Neural progenitor cell (in vitro differentiated cells): ENCODE data around the gene IFNK. TPM values are rescaled to one million over a fixed set of nuclear protein-coding genes. Genes with fewer than 3 reads are reported as not detected.
A peak's percentile ranks its signal among the peaks of the same experiment; 100 is the strongest.

ENCODE experiments used
- DNase-seq: peaks from one replicate; pipeline ENCODE4 v3.0.0-alpha.2; 2016; ENCODE audit warnings: low spot score
- H2AFZ ChIP-seq: fragments of 200-600 bp; sonication (generic); replicated peaks from 2 replicates; pipeline ENCODE4 v1.6.1; 2016; ENCODE audit warnings: antibody characterized with exemption
- H3F3A ChIP-seq: fragments of 200-600 bp; sonication (generic); 2 replicates; pipeline ENCODE4 v1.6.1; 2016; ENCODE audit warnings: antibody characterized with exemption, low read depth
- H3K27ac ChIP-seq: fragments of 200-600 bp; sonication (generic); 2 replicates; pipeline ENCODE4 v1.5.1; 2016; ENCODE audit warnings: mild to moderate bottlenecking
- H3K27me3 ChIP-seq: fragments of 200-600 bp; sonication (generic); 2 replicates; pipeline ENCODE4 v1.6.1; 2016; ENCODE audit warnings: mild to moderate bottlenecking, moderate library complexity
- H3K36me3 ChIP-seq: fragments of 200-600 bp; sonication (generic); 2 replicates; pipeline ENCODE4 v1.5.1; 2016
- H3K4me1 ChIP-seq: fragments of 200-600 bp; sonication (generic); 2 replicates; pipeline ENCODE4 v1.6.1; 2016; ENCODE audit warnings: mixed run types
- H3K4me2 ChIP-seq: fragments of 200-600 bp; sonication (generic); 2 replicates; pipeline ENCODE4 v1.6.1; 2016
- H3K4me3 ChIP-seq: fragments of 200-600 bp; sonication (generic); 2 replicates; pipeline ENCODE4 v1.5.1; 2016
- H3K79me2 ChIP-seq: fragments of 200-600 bp; sonication (generic); 2 replicates; pipeline ENCODE4 v1.6.1; 2016; ENCODE audit warnings: low read depth
- H3K9ac ChIP-seq: fragments of 200-600 bp; sonication (generic); 2 replicates; pipeline ENCODE4 v1.6.1; 2016
- H3K9me3 ChIP-seq: fragments of 200-600 bp; sonication (generic); 2 replicates; pipeline ENCODE4 v1.5.1; 2016; ENCODE audit warnings: low read depth
- H4K20me1 ChIP-seq: fragments of 200-600 bp; sonication (generic); 2 replicates; pipeline ENCODE4 v1.6.1; 2016; ENCODE audit warnings: low read depth
- H3K27ac Mint-ChIP-seq: 3 replicates; pipeline ENCODE4 v1.8.0; 2021; ENCODE audit warnings: mixed read lengths
- H3K27me3 Mint-ChIP-seq: 2 replicates; pipeline ENCODE4 v1.8.0; 2022; ENCODE audit warnings: low read depth, mild to moderate bottlenecking, inconsistent platforms, moderate library complexity, mixed read lengths; ENCODE audit not compliant: insufficient read depth
- H3K36me3 Mint-ChIP-seq: 3 replicates; pipeline ENCODE4 v1.8.0; 2021; ENCODE audit warnings: mixed read lengths
- H3K4me1 Mint-ChIP-seq: 3 replicates; pipeline ENCODE4 v1.8.0; 2021; ENCODE audit warnings: mixed read lengths
- H3K4me3 Mint-ChIP-seq: 3 replicates; pipeline ENCODE4 v1.8.0; 2021; ENCODE audit warnings: mild to moderate bottlenecking, moderate library complexity, mixed read lengths
- H3K9me3 Mint-ChIP-seq: 3 replicates; pipeline ENCODE4 v1.8.0; 2020; ENCODE audit warnings: mixed read lengths
- EZH2 ChIP-seq: fragments of 200-600 bp; sonication (generic); IDR thresholded peaks from 2 replicates; pipeline ENCODE4 v1.6.1; 2017; ENCODE audit warnings: antibody characterized with exemption, mild to moderate bottlenecking, moderate library complexity
- EZH2phosphoT487 ChIP-seq: fragments of 200-600 bp; sonication (generic); IDR thresholded peaks from 2 replicates; pipeline ENCODE4 v1.6.1; 2017; ENCODE audit warnings: antibody characterized with exemption
- total RNA-seq: library from RNA; depleted of rRNA; stranded (reverse); fragments of >200 nt; gene quantifications from 2 replicates; pipeline ENCODE4 v1.2.3, GENCODE V29; 2015; ENCODE audit warnings: low replicate concordance
- TF ChIP-seq, protein P1 (sequence below): fragments of 200-600 bp; sonication (generic); IDR thresholded peaks from 2 replicates; pipeline ENCODE4 v1.5.1; 2017; ENCODE audit warnings: antibody characterized with exemption, mild to moderate bottlenecking

The IFNK gene
- total RNA-seq, 1 donor from 2014 or later: not detected

DNA sequence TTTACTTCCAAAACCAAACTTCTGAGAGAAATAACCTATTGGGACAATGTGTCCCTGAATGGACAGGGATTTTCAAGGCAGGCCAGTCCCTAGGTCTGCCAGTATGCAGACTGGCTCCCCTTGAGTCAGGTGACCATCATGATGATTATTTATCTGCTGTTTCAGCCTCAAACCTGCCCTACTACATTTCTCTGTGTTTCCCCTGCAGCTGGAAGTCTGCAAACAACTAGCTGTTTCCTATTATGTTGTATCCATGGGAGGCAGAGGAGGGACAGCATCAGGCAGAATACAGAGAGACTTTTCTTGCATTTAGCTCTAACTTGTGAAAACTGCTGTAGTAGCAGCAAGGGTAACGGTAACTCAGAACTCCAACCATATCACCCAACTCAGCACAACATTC lies 36.2 kb upstream of the IFNK start:
- no peaks in the 10 kb centered on the region for H3K9me3 ChIP-seq
- Mint-ChIP-seq H3K27ac (no peak overlapping the region), H3K9me3 (no peaks in the 10 kb centered on the region), H3K4me3 (peak overlapping the region; percentile 44), H3K27me3 (no peaks in the 10 kb centered on the region), H3K4me1 (peaks cover 48% of the 10 kb centered on the region), H3K36me3 (peaks cover 11% of the 10 kb centered on the region)
- H3K9ac ChIP-seq: no peak overlapping the region
- peak overlapping the region; percentile 96 for H3K27ac ChIP-seq
- no peaks in the 10 kb centered on the region for H3K36me3 ChIP-seq
- H3K4me3 ChIP-seq: no peak overlapping the region
- H4K20me1 ChIP-seq: peaks cover 2% of the 10 kb centered on the region
- TF ChIP-seq, protein P1, sequence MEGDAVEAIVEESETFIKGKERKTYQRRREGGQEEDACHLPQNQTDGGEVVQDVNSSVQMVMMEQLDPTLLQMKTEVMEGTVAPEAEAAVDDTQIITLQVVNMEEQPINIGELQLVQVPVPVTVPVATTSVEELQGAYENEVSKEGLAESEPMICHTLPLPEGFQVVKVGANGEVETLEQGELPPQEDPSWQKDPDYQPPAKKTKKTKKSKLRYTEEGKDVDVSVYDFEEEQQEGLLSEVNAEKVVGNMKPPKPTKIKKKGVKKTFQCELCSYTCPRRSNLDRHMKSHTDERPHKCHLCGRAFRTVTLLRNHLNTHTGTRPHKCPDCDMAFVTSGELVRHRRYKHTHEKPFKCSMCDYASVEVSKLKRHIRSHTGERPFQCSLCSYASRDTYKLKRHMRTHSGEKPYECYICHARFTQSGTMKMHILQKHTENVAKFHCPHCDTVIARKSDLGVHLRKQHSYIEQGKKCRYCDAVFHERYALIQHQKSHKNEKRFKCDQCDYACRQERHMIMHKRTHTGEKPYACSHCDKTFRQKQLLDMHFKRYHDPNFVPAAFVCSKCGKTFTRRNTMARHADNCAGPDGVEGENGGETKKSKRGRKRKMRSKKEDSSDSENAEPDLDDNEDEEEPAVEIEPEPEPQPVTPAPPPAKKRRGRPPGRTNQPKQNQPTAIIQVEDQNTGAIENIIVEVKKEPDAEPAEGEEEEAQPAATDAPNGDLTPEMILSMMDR: no peak
- TF ChIP-seq EZH2: no peak
- TF ChIP-seq EZH2phosphoT487: no peak
- peaks cover 67% of the 10 kb centered on the region for H3K4me1 ChIP-seq
- no peak for DNase-seq
- no peak overlapping the region for H2AFZ ChIP-seq
- H3K27me3 ChIP-seq: no peaks in the 10 kb centered on the region
- H3K4me2 ChIP-seq: peak overlapping the region; percentile 70
- peaks cover 65% of the 10 kb centered on the region for H3K79me2 ChIP-seq
- H3F3A ChIP-seq: peaks cover 42% of the 10 kb centered on the region

DNA sequence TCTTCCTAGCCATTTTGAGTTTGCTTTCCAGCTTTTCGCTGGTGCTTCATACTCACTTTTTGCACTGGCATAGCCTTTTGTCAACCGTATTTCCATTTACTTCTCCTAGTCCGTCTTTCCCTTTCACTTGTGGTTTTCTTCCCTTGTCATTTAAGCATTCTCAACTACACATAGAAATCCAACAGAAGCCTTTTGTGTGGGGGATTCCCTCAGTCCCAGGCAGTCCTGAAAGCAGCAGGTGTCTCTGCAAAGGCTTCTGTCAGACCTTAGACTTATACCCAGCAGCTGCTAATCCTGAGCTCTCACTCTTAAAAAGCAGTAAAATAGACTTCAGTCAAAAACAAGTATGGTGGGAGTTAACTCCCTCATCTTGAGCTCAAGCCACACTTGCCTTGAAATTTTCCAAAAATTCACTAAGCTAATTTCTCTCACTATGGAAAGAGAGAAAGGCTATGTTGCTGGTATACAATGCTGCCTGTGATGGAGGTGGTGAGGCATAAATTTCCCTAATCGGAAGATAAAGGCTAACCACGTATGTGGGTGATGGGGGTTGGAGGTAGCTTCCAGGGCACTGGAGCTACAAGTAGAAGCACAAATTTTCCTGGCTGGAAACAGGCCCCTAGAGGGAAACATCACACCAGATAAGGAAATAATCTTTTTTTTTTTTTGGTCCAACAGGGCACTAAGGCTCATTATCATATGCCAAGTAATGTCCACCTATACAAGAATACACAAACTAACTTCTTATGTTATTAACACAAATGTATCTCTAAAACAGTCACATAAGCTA lies 34.8 kb upstream of the IFNK start:
- peaks cover 2% of the 10 kb centered on the region for H3K27me3 Mint-ChIP-seq
- DNase-seq: peak; percentile 87
- Histone ChIP-seq H3K36me3 (no peaks in the 10 kb centered on the region), H2AFZ (no peak overlapping the region), H3K27me3 (no peaks in the 10 kb centered on the region), H3K4me2 (peak overlapping the region; percentile 70), H3K79me2 (peaks cover 65% of the 10 kb centered on the region), H3K27ac (peak overlapping the region; percentile 96), H4K20me1 (peaks cover 2% of the 10 kb centered on the region), H3F3A (peaks cover 42% of the 10 kb centered on the region), H3K9me3 (no peaks in the 10 kb centered on the region), H3K9ac (no peak overlapping the region), H3K4me3 (peak overlapping the region; percentile 28), H3K4me1 (peaks cover 61% of the 10 kb centered on the region)
- H3K4me3 Mint-ChIP-seq: peak overlapping the region; percentile 10
- H3K9me3 Mint-ChIP-seq: peaks cover 2% of the 10 kb centered on the region
- H3K4me1 Mint-ChIP-seq: peaks cover 44% of the 10 kb centered on the region
- peaks cover 8% of the 10 kb centered on the region for H3K36me3 Mint-ChIP-seq
- no peak for TF ChIP-seq EZH2
- TF ChIP-seq, protein P1: peak; percentile 21
- peak overlapping the region; percentile 58 for H3K27ac Mint-ChIP-seq

DNA sequence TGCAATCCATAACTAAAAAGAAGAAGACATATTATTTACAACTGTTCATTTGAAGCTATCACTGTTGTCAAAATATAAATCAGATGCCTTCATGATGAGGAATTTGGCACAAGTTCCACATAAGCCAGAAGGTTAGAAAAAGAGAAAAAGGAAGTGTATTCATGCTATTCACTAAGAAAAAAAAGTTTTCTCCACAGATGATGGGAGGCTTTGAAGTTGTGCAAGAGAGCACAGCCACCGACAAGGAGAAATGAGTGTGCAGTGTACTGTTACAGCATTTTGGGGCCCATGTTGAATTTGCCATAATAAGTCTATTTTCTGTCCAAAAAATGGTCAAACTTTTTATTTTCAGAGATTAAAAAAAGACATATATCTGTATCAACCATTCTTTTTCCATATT lies 32.9 kb upstream of the IFNK start:
- Histone ChIP-seq H3K27me3 (no peaks in the 10 kb centered on the region), H3K9me3 (no peaks in the 10 kb centered on the region), H3F3A (peaks cover 42% of the 10 kb centered on the region), H4K20me1 (peaks cover 2% of the 10 kb centered on the region), H2AFZ (no peak overlapping the region), H3K9ac (no peak overlapping the region), H3K4me2 (no peak overlapping the region), H3K4me1 (peaks cover 52% of the 10 kb centered on the region), H3K27ac (peak overlapping the region; percentile 96), H3K4me3 (no peak overlapping the region), H3K79me2 (peaks cover 56% of the 10 kb centered on the region), H3K36me3 (no peaks in the 10 kb centered on the region)
- DNase-seq: no peak
- Mint-ChIP-seq H3K4me3 (no peak overlapping the region), H3K27me3 (peaks cover 2% of the 10 kb centered on the region), H3K4me1 (peaks cover 47% of the 10 kb centered on the region), H3K27ac (no peak overlapping the region), H3K36me3 (peaks cover 5% of the 10 kb centered on the region), H3K9me3 (peaks cover 3% of the 10 kb centered on the region)
- TF ChIP-seq EZH2phosphoT487 (no peak), EZH2 (no peak)
- TF ChIP-seq, protein P1: no peak
